Large intestine (tissue), 3 donors: ENCODE measurements around the gene TRIM24. TPM values are rescaled to one million over a fixed set of nuclear protein-coding genes. Genes with fewer than 3 reads are reported as not detected.

Experiments
- DNase-seq, 2 donors: peaks; one replicate each; pipeline versions ENCODE4 v3.0.0 to v3.0.0-alpha.2; 2013
- H3K27ac ChIP-seq: one replicate; pipeline ENCODE4 v1.5.1; 2013; ENCODE audit warnings: low read length
- H3K27me3 ChIP-seq: 2 replicates; pipeline ENCODE4 v1.6.1; 2013; ENCODE audit warnings: low read length; ENCODE audit not compliant: control insufficient read depth, insufficient read depth
- H3K36me3 ChIP-seq: 2 replicates; pipeline ENCODE4 v1.6.1; 2013; ENCODE audit warnings: low read length; ENCODE audit not compliant: control insufficient read depth, insufficient read depth
- H3K4me1 ChIP-seq: one replicate; pipeline ENCODE4 v1.6.1; 2013; ENCODE audit warnings: low read length; ENCODE audit not compliant: control insufficient read depth, insufficient read depth
- H3K4me3 ChIP-seq: one replicate; pipeline ENCODE4 v1.5.1; 2013; ENCODE audit warnings: low read length
- H3K9me3 ChIP-seq: one replicate; pipeline ENCODE4 v1.6.1; 2013; ENCODE audit warnings: mild to moderate bottlenecking, low read depth, low read length, moderate library complexity; ENCODE audit not compliant: control insufficient read depth
- WGBS: methylation state at CpG from one replicate; pipeline ENCODE4 v1.1.5; 2013; ENCODE audit warnings: low lambda C conversion rate; ENCODE audit not compliant: insufficient coverage; 5-methylcytosine and 5-hydroxymethylcytosine counted together
- polyA plus RNA-seq: library from polyadenylated mRNA; unstranded; fragments of 120-200 nt; gene quantifications from one replicate; pipeline ENCODE4 v1.2.1, GENCODE V29; 2013

TRIM24 gene
- polyA plus RNA-seq, 1 donor, result 35.8 TPM

DNA sequence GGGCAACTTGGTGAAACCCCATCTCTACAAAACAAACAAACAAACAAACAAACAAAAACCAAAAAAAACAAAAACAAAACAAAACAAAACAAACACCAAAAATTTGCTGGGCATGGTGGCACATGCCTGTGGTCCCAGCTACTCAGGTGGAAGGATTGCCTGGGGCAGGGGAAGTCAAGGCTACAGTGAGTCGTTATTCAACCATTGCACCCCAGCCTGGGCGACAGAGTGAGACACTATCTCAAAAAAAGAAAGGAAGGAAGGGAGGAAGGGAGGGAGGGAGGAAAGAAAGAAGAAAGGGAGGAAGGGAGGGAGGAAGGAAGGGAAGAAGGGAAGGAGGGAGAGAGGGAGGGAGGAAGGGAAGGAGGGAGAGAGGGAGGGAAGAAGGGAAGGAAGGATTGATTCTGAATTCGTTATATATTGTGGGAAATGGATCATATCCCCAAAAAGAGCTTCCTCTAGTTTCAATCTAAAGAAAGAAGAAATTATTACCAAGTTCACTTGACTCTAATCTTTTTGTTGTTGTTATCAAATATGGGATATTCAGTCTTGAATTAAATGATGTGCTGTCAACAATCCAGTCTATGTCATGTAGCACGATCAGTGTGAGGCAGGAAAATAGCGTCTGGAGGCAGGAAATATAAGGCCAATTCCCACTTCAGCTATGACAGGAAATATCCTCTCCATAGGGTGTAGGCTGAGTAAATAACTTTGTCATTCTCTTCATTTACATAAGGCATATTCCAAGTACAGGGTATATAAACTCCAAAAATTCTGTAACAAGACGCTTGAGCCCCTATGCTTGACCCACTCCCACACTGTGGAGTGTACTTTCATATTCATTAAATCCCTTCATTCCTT lies 26.2 kb upstream of the TRIM24 start:
- H3K27me3 ChIP-seq, result no peaks in the 10 kb centered on the region
- peaks cover 24% of the 10 kb centered on the region for H3K9me3 ChIP-seq
- 100% methylated on average over 2 of the region's 6 CpGs for WGBS
- H3K4me3 ChIP-seq, result no peak overlapping the region
- no peak overlapping the region for H3K27ac ChIP-seq
- H3K4me1 ChIP-seq, result no peaks in the 10 kb centered on the region
- DNase-seq, result no peak
- H3K36me3 ChIP-seq, result no peaks in the 10 kb centered on the region

DNA sequence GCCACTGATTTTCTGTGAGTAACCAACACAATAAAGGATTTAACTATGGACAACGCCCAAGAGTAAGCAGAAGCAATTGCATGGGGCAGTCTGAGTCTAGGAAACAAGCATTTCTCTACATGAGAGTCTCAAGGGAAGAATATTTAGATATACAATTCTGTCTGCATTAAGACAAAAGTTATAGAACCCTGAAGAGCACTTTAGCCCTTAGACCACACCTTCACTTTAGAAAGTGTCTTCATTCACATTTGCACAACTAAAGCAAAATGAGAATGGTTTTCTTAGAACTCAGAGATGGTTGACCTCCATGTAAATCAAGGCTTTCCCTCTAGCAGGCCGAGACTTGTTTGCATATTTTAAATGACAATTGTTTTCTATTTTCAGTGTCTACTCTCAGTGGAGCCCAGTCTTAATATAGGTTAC lies 25.5 kb upstream of the TRIM24 start:
- Histone ChIP-seq H3K4me3 (no peak overlapping the region), H3K9me3 (peaks cover 18% of the 10 kb centered on the region), H3K4me1 (no peaks in the 10 kb centered on the region), H3K27me3 (no peaks in the 10 kb centered on the region), H3K27ac (no peak overlapping the region), H3K36me3 (no peaks in the 10 kb centered on the region)
- DNase-seq, result no peak
- WGBS, result no CpG with 5 or more reads among the region's 2 CpGs

DNA sequence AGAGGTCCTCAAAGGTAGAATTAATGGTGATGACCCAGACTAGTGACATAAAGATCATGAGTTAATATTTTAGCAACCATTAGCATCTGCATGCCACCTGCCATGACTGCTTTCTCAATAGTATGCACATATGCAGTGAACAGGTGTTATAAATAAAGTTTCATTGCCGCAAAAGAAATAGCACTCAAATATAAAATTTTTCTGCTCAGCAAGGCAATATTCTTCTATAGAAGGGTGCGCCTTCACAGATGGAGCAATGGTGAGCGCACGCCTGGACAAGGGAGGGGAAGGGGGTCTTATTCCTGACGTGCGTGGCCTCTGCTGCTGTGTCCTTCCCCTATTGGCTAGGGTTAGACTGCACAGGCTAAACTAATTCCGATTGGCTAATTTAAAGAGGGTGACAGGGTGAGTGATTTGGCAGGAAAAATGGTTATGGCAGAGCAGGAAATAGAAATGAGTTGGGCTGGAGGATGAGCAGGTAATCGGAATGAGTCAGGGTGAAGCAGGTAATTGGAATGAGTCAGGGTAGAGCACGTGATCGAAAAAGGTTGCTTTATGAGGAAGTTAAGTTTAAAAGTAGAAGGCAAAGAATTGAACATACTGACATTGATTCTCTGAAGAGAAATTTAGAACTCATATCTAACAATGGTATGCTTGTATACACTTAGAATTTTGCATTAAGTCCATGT lies 24.7 kb upstream of the TRIM24 start:
- Histone ChIP-seq H3K27me3 (no peaks in the 10 kb centered on the region), H3K4me1 (no peaks in the 10 kb centered on the region), H3K36me3 (no peaks in the 10 kb centered on the region), H3K27ac (no peak overlapping the region), H3K4me3 (no peak overlapping the region), H3K9me3 (peaks cover 13% of the 10 kb centered on the region)
- DNase-seq, result no peak
- 100% methylated on average over 4 of the region's 10 CpGs for WGBS

DNA sequence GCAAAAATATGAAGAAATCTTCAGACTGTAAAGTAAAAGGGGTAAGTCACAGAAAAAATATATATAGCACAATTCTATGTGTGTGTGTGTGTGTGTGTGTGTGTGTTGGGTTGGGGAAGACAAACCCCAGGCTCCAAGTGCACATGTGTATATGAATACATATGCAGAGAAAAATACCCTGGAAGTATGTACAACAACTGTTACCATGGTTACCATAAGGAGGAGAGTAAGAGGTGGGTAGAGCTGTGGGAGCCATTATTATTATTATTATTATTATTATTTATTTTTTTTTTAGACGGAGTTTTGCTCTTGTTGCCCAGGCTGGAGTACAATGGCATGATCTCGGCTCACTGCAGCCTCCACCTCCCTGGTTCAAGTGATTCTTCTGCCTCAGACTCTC lies 23.7 kb upstream of the TRIM24 start:
- no peaks in the 10 kb centered on the region for H3K27me3 ChIP-seq
- no CpG with 5 or more reads among the region's 2 CpGs for WGBS
- H3K27ac ChIP-seq, result no peak overlapping the region
- no peaks in the 10 kb centered on the region for H3K36me3 ChIP-seq
- H3K4me3 ChIP-seq, result no peak overlapping the region
- H3K9me3 ChIP-seq, result peaks cover 18% of the 10 kb centered on the region
- no peak for DNase-seq
- no peaks in the 10 kb centered on the region for H3K4me1 ChIP-seq

DNA sequence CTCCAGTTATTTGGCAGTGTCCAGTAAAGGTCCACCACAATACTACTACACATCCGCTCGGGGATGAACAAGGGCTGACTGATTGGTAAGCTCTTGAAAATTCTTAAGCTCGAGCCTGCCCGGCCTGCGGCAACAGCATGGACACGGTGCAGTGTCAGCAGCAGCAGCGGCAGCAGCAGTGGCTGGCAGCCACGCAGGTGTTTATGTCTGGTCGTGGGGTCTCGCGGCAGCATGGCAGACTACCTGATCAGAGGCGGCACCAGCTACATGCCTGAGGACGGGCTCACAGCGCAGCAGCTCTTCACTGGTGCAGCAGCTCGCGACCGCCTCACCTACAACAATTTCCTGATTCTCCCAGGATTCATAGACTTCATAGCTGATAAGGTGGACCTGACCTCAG lies 19.6 kb upstream of the TRIM24 start:
- no peaks in the 10 kb centered on the region for H3K36me3 ChIP-seq

DNA sequence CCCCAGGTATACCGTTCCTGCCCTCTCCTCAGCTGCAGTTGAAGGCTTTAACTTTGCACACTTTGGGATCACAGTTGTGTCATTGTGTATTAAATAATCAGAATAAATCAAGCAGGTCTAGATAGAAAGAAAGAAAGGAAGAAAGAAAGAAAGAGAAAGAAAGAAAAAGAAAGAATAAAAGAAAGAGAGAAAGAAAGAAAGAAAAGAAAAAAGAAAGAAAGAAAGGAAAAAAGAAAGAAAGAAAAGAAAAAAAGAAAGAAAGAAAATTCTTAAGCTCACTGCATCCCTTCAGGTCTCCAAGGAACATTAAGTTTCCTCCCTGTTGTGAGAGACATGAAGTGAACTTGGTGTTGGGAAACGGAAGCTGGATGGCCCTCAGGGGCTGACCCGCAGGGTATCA lies 17.2 kb upstream of the TRIM24 start:
- Histone ChIP-seq H3K4me3 (no peak overlapping the region), H3K36me3 (no peaks in the 10 kb centered on the region), H3K27me3 (no peaks in the 10 kb centered on the region), H3K27ac (no peak overlapping the region), H3K9me3 (peaks cover 5% of the 10 kb centered on the region), H3K4me1 (no peaks in the 10 kb centered on the region)
- DNase-seq, result no peak
- no CpG with 5 or more reads among the region's 3 CpGs for WGBS

More for the DNA sequence above, 19.6 kb upstream of the TRIM24 start:
- H3K4me3 ChIP-seq, result no peak overlapping the region
- H3K4me1 ChIP-seq, result no peaks in the 10 kb centered on the region
- WGBS, result no CpG with 5 or more reads among the region's 17 CpGs
- H3K27me3 ChIP-seq, result no peaks in the 10 kb centered on the region
- no peak overlapping the region for H3K27ac ChIP-seq
- peaks cover 5% of the 10 kb centered on the region for H3K9me3 ChIP-seq
- no peak for DNase-seq

DNA sequence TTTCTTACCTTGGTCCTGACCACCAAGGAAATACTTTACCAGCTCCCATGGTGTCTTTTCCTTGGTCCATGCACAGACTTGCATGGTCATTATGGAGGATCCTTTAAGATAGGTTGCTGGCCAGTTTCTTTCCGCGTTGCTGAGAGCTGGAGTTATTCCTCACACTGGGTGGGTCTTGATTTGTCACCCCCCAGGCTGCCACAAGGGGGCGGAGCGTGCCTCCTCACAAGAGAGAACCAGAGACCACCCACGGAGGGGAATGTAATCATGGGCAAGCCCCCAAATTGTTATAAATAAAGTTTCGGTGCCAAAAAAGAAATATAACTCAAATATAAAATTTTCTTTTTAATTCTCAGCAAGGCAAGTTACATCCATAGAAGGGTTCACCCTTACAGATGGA lies 10.5 kb upstream of the TRIM24 start:
- H3K36me3 ChIP-seq, result no peaks in the 10 kb centered on the region
- H3K4me3 ChIP-seq, result no peak overlapping the region
- H3K9me3 ChIP-seq, result no peaks in the 10 kb centered on the region
- no peak for DNase-seq
- H3K27ac ChIP-seq, result no peak overlapping the region
- no peaks in the 10 kb centered on the region for H3K4me1 ChIP-seq
- H3K27me3 ChIP-seq, result no peaks in the 10 kb centered on the region
- 86% methylated on average over 2 of the region's 6 CpGs for WGBS

DNA sequence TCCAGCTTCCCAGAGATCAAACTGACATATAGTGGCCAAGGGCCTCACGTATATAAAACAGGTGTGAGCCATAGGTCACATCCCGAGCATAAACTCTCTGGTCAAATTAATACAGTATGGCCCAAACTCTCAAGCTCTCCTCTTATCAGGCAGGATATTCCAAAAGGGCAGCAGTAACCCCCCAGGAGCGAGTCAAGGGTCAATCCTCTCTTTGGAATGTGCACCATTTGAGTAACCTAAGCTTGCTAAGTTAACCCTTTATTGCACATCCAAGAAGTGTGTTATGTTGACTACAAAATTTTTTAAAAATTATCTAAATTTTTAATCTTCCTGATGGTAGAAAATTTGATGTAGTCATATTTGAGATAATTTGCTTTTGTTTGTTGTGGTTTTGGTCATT lies 4.5 kb upstream of the TRIM24 start:
- H3K27ac ChIP-seq, result no peak overlapping the region
- no peaks in the 10 kb centered on the region for H3K36me3 ChIP-seq
- H3K4me1 ChIP-seq, result no peaks in the 10 kb centered on the region
- no peaks in the 10 kb centered on the region for H3K9me3 ChIP-seq
- H3K4me3 ChIP-seq, result no peak overlapping the region
- DNase-seq, result no peak
- WGBS, result no CpG with 5 or more reads among the region's 3 CpGs
- H3K27me3 ChIP-seq, result no peaks in the 10 kb centered on the region

DNA sequence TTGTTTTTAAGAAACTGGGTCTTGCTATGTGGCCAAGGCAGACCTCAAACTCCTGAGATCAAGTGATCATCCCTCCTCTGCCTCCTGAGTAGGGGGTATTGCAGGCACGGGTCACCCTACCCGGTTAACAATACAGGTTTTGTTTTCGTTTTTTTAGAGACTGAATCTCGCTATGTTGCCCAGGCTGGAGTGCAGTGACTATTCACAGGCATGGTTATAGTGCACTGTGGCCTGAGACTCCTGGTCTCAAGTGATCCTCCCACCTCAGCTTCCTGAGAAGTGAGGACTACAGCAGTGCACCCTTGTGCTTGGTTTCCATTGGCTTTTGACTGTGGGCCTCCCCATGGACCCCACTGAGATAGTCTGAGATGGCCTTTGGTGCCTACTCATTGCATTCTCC lies 3.8 kb upstream of the TRIM24 start:
- DNase-seq, result no peak
- H3K27ac ChIP-seq, result no peak overlapping the region
- no peaks in the 10 kb centered on the region for H3K9me3 ChIP-seq
- no peaks in the 10 kb centered on the region for H3K4me1 ChIP-seq
- no CpG with 5 or more reads among the region's 4 CpGs for WGBS
- no peaks in the 10 kb centered on the region for H3K27me3 ChIP-seq
- no peak overlapping the region for H3K4me3 ChIP-seq
- H3K36me3 ChIP-seq, result no peaks in the 10 kb centered on the region

DNA sequence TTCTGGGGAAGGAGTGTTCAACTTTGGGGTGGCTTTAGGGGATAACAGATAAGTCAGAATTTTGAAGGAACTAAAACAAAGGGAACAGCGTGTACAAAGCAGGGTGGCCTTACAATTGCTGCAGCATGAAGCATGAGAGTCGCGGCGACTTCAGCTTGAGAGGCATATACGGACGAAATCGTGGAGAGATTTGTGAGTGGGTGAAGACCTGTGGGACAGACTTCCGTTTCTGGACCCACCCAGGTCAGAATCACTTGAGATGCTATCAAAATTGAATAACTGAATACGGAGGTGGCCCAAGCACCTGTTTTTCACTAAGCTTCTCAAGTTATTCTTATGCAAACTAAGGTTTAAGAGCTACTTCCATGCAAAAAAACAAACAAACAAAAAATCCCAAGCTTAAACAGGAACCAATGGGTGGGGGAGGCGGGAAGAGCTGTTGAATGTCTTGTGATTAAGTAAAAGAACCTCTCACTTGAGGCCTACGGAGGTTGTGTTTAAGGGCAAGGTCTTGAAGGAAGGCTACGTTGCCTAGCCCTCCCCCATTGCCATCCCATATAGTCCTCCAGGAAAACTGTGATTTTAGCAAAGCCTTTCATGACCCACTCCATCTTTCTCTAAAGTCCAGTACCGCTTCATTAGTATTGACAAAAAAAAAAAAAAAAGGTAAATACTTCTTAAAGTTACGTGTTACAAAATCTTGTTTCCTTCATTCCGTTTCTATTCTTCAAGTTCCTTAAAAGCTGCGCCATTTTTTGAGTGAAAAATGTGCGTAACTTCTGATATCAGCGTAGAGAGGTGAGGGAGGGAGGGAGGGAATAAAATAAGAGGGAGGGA lies 1.3 kb upstream of the TRIM24 start:
- WGBS, result 79% methylated on average over 6 of the region's 18 CpGs
- H3K4me1 ChIP-seq, result no peaks in the 10 kb centered on the region
- no peak overlapping the region for H3K4me3 ChIP-seq
- peaks cover 5% of the 10 kb centered on the region for H3K36me3 ChIP-seq
- peaks cover 8% of the 10 kb centered on the region for H3K9me3 ChIP-seq
- no peak for DNase-seq
- H3K27me3 ChIP-seq, result no peaks in the 10 kb centered on the region
- no peak overlapping the region for H3K27ac ChIP-seq
